Immature natural killer cell (primary cell): Measurements from ENCODE around the gene PHOX2A. TPM values are rescaled to one million over a fixed set of nuclear protein-coding genes. Genes with fewer than 3 reads are reported as not detected.

Experiments
- DNase-seq, 3 donors: peaks; one replicate each; pipeline ENCODE4 v3.0.0; 2022; ENCODE audit warnings: mixed read lengths in 1 of 3
- H3K27ac Mint-ChIP-seq, 6 donors: one replicate each; pipeline ENCODE4 v1.8.0; 2020; ENCODE audit warnings: mixed read lengths in 6 of 6, mild to moderate bottlenecking in 5 of 6, inconsistent platforms in 4 of 6, moderate library complexity in 3 of 6
- H3K27me3 Mint-ChIP-seq, 3 donors: one replicate each; pipeline ENCODE4 v1.8.0; 2020 to 2021; ENCODE audit warnings: low read depth in 3 of 3, mild to moderate bottlenecking in 3 of 3, mixed read lengths in 3 of 3, moderate library complexity in 3 of 3, inconsistent platforms in 1 of 3
- H3K36me3 Mint-ChIP-seq, 3 donors: one replicate each; pipeline ENCODE4 v1.8.0; 2020; ENCODE audit warnings: mixed read lengths in 3 of 3, inconsistent platforms in 2 of 3, mild to moderate bottlenecking in 2 of 3
- H3K4me1 Mint-ChIP-seq, 2 donors: one replicate each; pipeline ENCODE4 v1.8.0; 2020; ENCODE audit warnings: inconsistent platforms in 2 of 2, mild to moderate bottlenecking in 2 of 2, mixed read lengths in 2 of 2, moderate library complexity in 1 of 2
- H3K4me3 Mint-ChIP-seq, 5 donors: one replicate each; pipeline ENCODE4 v1.8.0; 2020; ENCODE audit warnings: mild to moderate bottlenecking in 5 of 5, mixed read lengths in 5 of 5, inconsistent platforms in 3 of 5, moderate library complexity in 3 of 5
- H3K9me3 Mint-ChIP-seq, 6 donors: one replicate each; pipeline ENCODE4 v1.8.0; 2020; ENCODE audit warnings: mild to moderate bottlenecking in 6 of 6, mixed read lengths in 6 of 6, inconsistent platforms in 4 of 6, moderate library complexity in 3 of 6
- polyA plus RNA-seq, 3 donors: library from polyadenylated mRNA; unstranded; fragments of 300-500 nt; fragmentation: Illumina TruSeq; gene quantifications; one replicate each; pipeline ENCODE4 v1.2.3, GENCODE V29; 2021

The PHOX2A gene
- polyA plus RNA-seq, 3 donors from 2014 or later, result not detected

DNA sequence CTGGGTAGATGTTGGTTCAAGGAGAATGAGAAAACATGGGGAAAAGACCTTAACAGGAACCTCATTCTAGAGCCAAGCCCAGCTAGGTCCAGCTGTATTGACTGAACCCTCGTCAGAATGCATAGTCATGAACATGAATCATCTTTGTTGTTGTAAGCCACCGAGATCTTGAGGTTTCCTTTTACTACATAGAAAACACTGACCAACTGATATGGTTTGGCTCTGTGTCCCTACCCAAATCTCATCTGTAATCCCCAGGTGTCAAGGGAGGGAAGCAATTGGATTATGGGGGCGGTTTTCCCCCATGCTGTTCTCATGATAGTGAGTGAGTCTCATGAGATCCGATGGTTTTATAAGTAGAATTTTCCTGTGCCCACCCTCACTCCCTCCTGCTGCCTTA, 19.4 kb upstream of the PHOX2A start:
- Mint-ChIP-seq H3K4me1 (no peaks in the 10 kb centered on the region), H3K36me3 (no peaks in the 10 kb centered on the region), H3K9me3 (no peaks in the 10 kb centered on the region), H3K4me3 (no peak overlapping the region), H3K27me3 (peaks cover 0 to 9% (median 2%) of the 10 kb centered on the region in 3 donors), H3K27ac (no peak overlapping the region)
- DNase-seq, result no peak

DNA sequence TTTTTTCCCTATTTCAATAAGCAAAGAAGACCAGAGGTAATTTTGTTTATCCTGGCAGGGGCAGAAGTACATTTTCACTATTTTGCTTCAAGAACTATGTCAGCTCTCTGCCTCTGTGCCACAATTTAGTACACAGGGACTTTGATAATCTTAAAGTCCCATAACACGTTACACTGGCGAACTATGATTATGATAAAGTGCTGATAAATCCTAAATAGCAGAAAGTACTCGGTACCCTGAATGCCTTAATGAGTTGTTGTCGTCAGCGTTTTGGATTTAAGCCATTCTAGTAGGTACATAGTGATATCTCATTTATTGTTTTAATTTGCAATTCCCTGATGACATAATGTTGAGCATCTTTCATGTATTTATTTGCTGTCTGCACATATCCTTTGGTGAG, 16.6 kb upstream of the PHOX2A start:
- Mint-ChIP-seq H3K36me3 (no peaks in the 10 kb centered on the region), H3K27ac (no peak overlapping the region), H3K4me3 (no peak overlapping the region), H3K27me3 (peaks cover 0 to 5% (median 3%) of the 10 kb centered on the region in 3 donors), H3K9me3 (no peaks in the 10 kb centered on the region), H3K4me1 (no peaks in the 10 kb centered on the region)
- DNase-seq, result no peak

DNA sequence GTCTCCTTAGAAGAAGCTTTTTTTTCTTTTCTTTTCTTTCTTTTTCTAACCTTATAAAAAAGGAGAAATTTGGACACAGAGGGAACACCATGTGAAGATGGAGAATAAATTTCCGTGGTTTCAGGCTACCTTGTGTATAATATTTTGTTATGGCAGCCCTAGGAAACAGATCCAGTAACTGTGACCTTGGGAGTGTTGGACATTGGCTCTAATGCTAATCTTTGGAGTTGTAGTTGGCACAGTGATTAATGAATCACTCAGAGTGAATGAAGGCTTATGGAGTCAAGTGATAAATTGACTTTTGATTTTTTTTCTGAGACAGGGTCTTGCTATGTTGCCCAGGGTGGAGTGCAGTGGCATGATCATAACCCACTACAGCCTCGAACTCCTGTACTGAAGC, 15.5 kb upstream of the PHOX2A start:
- no peak overlapping the region for H3K27ac Mint-ChIP-seq
- peaks cover 0 to 5% (median 3%) of the 10 kb centered on the region in 3 donors for H3K27me3 Mint-ChIP-seq
- DNase-seq, result no peak
- H3K36me3 Mint-ChIP-seq, result no peaks in the 10 kb centered on the region
- no peaks in the 10 kb centered on the region for H3K9me3 Mint-ChIP-seq
- no peak overlapping the region for H3K4me3 Mint-ChIP-seq
- H3K4me1 Mint-ChIP-seq, result no peaks in the 10 kb centered on the region

DNA sequence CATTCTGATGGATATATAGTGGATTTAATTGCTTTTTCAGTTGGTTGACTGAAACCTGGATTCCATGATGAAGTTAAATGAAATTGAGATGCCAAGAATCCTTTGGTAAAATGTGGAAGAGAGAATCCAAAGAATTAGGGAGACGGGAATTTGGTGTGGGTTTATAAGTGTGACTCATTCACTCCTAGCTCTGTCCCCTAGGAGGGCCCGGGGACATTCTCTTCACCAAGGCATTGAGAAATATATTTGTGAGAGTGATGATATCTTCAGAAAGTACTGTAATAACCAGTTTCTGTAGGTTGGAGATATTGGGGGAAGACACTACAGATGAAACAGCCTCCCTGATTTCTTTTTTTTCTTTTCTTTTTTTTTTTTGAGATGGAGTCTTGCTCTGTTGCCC, 13.6 kb upstream of the PHOX2A start:
- Mint-ChIP-seq H3K4me1 (no peaks in the 10 kb centered on the region), H3K4me3 (no peak overlapping the region), H3K36me3 (no peaks in the 10 kb centered on the region), H3K27ac (no peak overlapping the region), H3K27me3 (peaks cover 0 to 4% (median 3%) of the 10 kb centered on the region in 3 donors), H3K9me3 (no peaks in the 10 kb centered on the region)
- no peak for DNase-seq

DNA sequence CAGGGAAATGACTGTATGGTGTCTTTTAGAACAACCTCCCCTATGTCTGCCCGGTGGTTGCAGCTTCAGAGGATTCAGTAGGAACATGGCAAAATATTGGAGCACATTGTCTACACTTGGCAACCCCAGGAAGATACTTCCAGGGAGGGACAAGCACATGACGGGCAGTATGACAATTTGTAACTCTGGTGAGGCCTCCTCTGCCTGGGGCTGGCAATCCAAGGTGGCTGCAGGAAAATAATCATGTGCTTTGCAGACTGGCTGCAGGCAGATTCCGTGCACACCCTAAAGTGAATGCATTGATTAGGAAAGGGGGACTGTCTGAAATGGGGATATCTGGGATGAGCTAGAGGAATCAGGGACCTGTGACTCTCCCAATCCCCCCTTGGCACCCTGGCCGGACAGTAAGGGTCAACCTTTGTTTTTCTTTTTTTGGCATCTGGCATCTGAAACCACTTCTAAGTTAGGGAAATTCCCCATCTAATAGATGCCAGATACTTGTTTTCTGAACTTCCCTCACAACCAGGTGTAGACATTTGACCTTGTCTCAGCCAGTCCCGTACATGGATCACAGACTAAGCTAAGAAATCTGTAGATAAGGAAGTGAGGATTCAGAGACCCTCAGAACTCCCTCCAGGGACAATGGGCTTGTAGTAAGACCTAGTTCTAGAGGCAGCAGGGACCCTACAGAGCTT, 10.5 kb upstream of the PHOX2A start:
- H3K27me3 Mint-ChIP-seq, result peaks cover 2 to 4% (median 3%) of the 10 kb centered on the region in 3 donors
- H3K36me3 Mint-ChIP-seq, result no peaks in the 10 kb centered on the region
- no peaks in the 10 kb centered on the region for H3K4me1 Mint-ChIP-seq
- DNase-seq, result no peak
- H3K9me3 Mint-ChIP-seq, result no peaks in the 10 kb centered on the region
- no peak overlapping the region for H3K27ac Mint-ChIP-seq
- H3K4me3 Mint-ChIP-seq, result no peak overlapping the region

DNA sequence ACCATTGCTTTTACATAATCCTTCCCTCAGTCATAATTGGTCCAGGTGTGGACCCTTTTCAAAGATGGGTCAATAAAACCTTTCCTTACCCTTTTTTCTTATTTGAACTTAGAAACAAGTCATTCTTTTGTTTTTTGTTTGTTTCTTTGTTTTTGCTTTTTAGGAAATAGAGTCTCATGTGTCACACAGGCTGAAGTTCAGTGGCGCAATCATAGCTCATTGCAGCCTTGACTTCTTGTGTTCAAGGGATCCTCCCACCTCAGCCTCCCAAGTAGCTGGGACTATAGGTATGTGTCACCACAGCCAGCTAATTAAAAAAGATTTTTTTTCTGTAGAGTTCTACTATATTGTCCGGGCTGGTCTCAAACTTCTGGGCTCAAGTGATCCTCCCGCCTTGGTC, 9.4 kb upstream of the PHOX2A start:
- H3K4me3 Mint-ChIP-seq, result no peak overlapping the region
- H3K4me1 Mint-ChIP-seq, result no peaks in the 10 kb centered on the region
- no peak for DNase-seq

DNA sequence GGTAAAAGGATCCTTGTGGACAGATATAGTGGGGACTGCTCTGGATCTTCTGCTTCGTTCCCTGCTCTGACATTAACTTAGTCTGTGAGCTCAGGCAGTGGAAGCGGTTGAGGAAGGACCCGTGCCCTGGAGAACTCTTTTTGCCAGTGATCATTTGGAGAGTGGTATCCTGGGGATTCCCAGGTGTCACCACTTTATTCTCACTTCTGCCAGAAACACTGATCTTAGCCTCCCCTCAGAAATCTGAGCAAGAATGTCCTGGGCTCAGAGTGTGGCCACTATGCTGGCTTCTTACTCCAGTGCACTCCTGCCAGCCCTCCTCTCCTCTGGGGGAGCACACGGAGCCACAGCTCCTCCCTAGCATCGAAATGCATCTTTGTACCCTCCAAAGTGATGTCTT, 7.6 kb upstream of the PHOX2A start:
- Mint-ChIP-seq H3K4me1 (no peaks in the 10 kb centered on the region), H3K9me3 (no peaks in the 10 kb centered on the region), H3K36me3 (no peaks in the 10 kb centered on the region), H3K4me3 (no peak overlapping the region), H3K27ac (no peak overlapping the region), H3K27me3 (peaks cover 0 to 4% (median 3%) of the 10 kb centered on the region in 3 donors)
- no peak for DNase-seq

More for the DNA sequence above, 9.4 kb upstream of the PHOX2A start:
- Mint-ChIP-seq H3K27ac (no peak overlapping the region), H3K36me3 (no peaks in the 10 kb centered on the region), H3K27me3 (peaks cover 2 to 4% (median 3%) of the 10 kb centered on the region in 3 donors), H3K9me3 (no peaks in the 10 kb centered on the region)

DNA sequence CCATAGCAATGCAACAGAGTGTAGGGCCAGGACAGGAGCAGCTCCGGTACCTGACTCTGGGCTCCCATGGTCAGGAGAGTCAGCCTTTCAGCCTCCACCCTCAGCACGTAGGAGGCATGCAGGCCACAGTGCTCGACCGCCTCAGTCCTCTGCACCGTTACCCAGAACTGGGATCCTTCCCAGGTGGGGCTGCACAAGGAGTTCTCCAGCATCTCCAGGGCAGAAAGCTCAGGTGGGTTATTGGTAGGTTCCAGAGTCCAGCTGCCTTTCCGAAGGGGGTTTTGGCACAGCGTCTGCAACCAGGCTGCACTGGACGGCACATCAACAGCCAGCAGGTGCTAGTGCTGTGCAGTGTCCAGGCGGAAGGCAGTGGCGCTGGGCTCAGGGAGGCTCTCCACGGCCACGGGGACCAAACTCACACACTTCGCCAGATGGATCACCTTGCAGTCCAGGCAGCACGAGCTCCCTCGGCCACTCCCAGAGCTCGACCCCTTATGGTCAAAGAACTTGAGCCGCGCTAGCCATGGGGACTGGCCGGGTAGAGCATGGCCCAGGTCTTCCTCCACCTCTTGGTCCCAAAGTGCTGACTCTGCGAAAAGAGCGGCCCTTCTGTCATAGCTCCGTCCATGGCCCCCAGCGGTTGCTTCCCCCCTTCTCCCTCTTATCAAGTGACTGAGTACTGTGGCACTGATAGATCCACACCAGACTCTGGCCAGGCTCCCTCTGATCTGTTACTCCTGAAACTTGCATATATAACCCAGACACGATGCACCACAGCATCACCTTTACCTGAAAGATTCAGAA, 6.9 kb upstream of the PHOX2A start:
- Mint-ChIP-seq H3K27me3 (peaks cover 0 to 4% (median 3%) of the 10 kb centered on the region in 3 donors), H3K36me3 (no peaks in the 10 kb centered on the region), H3K4me1 (no peaks in the 10 kb centered on the region), H3K9me3 (no peaks in the 10 kb centered on the region), H3K27ac (no peak overlapping the region), H3K4me3 (no peak overlapping the region)
- no peak for DNase-seq

DNA sequence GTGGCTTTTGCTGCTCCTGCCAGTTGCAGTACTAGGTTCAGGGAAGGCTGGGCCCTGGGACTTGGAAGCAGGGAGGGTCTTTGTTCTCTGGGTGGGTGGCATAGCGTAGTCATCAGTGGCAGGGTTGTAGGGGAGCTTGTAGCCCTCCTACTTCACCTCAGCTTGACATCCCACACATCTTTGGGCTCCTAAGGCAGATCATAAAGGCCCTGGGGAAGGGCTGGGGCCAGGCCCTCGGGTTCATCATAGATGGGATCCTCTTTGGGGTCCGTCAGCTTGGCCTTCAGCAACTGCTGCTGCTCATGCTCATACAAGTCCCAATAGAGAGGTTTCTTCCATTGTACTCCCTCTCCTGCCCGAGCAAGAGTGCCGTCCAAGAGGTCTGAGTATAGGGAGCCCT, 6.0 kb upstream of the PHOX2A start:
- no peaks in the 10 kb centered on the region for H3K36me3 Mint-ChIP-seq
- no peaks in the 10 kb centered on the region for H3K4me1 Mint-ChIP-seq
- H3K27ac Mint-ChIP-seq, result no peak overlapping the region
- no peak overlapping the region for H3K4me3 Mint-ChIP-seq
- peaks cover 0 to 4% (median 3%) of the 10 kb centered on the region in 3 donors for H3K27me3 Mint-ChIP-seq
- DNase-seq, result no peak
- H3K9me3 Mint-ChIP-seq, result no peaks in the 10 kb centered on the region

DNA sequence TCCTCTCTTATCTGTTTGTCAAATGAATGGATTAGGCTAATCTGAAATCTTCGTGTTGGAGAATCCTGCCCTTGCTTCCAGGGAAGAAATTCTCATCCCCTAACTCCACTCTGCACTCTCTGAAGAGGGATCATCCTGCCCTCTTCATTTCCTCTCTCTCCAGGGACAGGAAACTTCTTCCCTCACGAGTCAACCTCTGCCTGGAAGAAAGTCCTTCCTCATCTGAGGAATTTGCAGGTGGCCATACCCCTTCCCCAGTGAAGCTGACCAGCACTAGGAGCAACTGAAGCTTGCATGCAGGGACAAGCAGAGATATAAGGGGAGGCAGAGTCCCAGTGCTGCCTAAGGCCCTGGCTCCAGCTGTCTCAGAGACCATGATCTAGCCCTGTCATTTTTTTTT, 3.6 kb upstream of the PHOX2A start:
- Mint-ChIP-seq H3K9me3 (peaks cover 0 to 3% (median 0%) of the 10 kb centered on the region in 6 donors), H3K4me3 (no peak overlapping the region), H3K27me3 (peaks cover 3 to 19% (median 7%) of the 10 kb centered on the region in 3 donors), H3K27ac (no peak overlapping the region), H3K4me1 (peaks cover 6 to 9% of the 10 kb centered on the region in 2 donors), H3K36me3 (no peaks in the 10 kb centered on the region)
- no peak for DNase-seq

DNA sequence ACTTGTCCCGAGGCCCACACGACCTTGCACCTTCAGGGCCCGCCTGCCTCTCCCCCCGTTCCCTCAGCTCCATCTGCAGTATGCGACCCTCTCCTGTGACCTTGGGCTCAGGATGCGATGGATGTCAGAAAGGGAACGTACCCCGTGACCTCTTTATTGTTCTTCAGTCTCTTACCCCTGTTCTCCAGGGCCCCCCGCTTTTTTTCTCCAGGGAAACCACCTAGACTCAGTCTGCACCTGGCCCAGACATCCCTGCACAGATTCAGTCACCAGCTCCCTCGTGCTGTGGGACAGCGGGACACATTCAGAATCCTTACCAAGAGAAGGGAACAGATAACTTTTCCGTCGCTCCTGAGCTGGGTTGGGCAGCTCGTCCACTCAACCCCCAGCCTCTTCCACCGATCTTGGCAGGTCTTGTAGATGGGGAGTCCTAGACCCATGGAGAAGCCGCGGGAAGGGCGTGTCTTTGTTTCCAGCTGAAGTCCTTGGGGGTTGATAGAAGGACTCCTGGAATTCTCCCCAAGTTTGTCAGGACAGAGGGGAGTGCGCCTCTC, 1.4 kb upstream of the PHOX2A start:
- H3K36me3 Mint-ChIP-seq, result peaks cover 0 to 1% (median 0%) of the 10 kb centered on the region in 3 donors
- DNase-seq, result no peak
- no peak overlapping the region for H3K4me3 Mint-ChIP-seq
- no peak overlapping the region for H3K27ac Mint-ChIP-seq
- H3K4me1 Mint-ChIP-seq, result peaks cover 9 to 16% of the 10 kb centered on the region in 2 donors
- peaks cover 13 to 28% (median 17%) of the 10 kb centered on the region in 3 donors for H3K27me3 Mint-ChIP-seq
- peaks cover 0 to 3% (median 0%) of the 10 kb centered on the region in 6 donors for H3K9me3 Mint-ChIP-seq

DNA sequence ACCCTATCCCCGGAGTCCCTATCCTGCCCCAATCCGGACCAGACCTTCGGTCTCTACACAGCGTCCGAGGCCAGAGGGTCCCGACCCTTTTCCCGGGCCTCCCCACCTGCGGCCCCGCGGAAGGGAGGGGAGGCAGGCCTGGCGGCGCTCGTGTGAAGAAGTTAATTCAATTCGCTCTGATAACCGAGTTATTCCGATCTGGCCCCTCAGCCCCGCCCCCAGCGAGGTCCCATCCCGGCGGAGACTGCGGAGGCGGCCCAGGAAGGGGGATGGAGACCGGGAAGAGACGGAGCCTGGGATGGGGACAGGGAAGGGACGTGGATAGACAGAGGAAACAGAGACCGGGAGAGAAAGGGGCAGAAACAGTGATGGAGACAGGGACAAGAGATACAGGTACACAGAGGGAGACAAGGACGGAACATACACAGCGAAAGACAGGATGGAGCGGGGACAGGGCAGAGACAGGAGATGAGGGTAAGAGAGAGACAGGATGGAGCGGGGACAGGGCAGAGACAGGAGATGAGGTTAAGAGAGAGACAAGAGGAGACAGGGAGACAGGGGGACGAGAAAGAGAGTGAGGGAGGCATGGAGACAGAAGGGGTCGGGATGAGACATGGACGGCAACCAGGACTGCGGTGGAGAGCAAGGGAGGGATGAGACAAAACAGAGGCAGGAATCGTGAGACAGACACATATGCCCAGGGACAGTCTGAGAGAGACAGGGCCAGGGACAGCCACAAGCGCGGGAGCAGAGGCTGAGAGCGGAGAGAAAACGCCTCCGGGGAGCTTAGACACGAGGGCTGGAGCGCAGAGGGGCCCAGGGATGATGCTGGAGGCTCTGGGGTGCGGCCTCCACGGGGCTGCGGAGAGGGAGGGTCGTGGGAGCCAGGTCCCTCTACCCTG, 636 bp upstream of the PHOX2A start:
- Mint-ChIP-seq H3K27ac (peak overlapping the region in 1 of 6 donors; percentile 46), H3K4me1 (peaks cover 12 to 18% of the 10 kb centered on the region in 2 donors), H3K9me3 (peaks cover 0 to 5% (median 0%) of the 10 kb centered on the region in 6 donors), H3K4me3 (peak overlapping the region in 2 of 5 donors; percentile 6 to 9), H3K27me3 (peaks cover 12 to 30% (median 17%) of the 10 kb centered on the region in 3 donors), H3K36me3 (peaks cover 0 to 3% (median 0%) of the 10 kb centered on the region in 3 donors)
- no peak for DNase-seq
